H1 (cell line): Measurements from ENCODE around the gene CDH15. TPM values are rescaled to one million over a fixed set of nuclear protein-coding genes. Genes with fewer than 3 reads are reported as not detected.

Experiments
- CTCF ChIA-PET: fragments of 300-600 bp; sonication (Branson Sonifier 250); formaldehyde crosslinking; loops from one replicate; lab custom pipeline; 2021; ENCODE audit not compliant: partially characterized antibody; lab: Charles Lee
- POLR2A ChIA-PET: fragments of 300-600 bp; sonication (Branson Sonifier 250); formaldehyde crosslinking; loops from one replicate; lab custom pipeline; 2021; ENCODE audit warnings: inconsistent platforms; ENCODE audit not compliant: partially characterized antibody; lab: Charles Lee
- DNase-seq, 2 experiments: peaks; one replicate each; pipeline versions ENCODE4 v3.0.0 to v3.0.0-alpha.2; 2010 to 2022; ENCODE audit warnings: low spot score in 2 of 2, low read depth in 1 of 2, mixed read lengths in 1 of 2
- FAIRE-seq: peaks from 2 replicates; lab custom pipeline; 2011; peaks lifted over from hg19 to GRCh38; lab: Jason Lieb, UNC
- H2AFZ ChIP-seq: 2 replicates; pipeline ENCODE4 v1.8.1; 2012; ENCODE audit warnings: low read length, inconsistent platforms
- H2AK5ac ChIP-seq: 2 replicates; pipeline ENCODE4 v1.6.1; 2013; ENCODE audit warnings: low read depth, low read length
- H2BK120ac ChIP-seq: replicated peaks from 2 replicates; pipeline ENCODE3; 2013; ENCODE audit warnings: low read depth, low read length, inconsistent platforms
- H2BK12ac ChIP-seq: 2 replicates; pipeline ENCODE4 v1.6.1; 2013; ENCODE audit warnings: low read depth, low read length
- H2BK15ac ChIP-seq: 2 replicates; pipeline ENCODE4 v1.6.1; 2013; ENCODE audit warnings: low read length
- H2BK20ac ChIP-seq: 2 replicates; pipeline ENCODE4 v1.6.1; 2013; ENCODE audit warnings: low read length
- H2BK5ac ChIP-seq: 2 replicates; pipeline ENCODE4 v1.6.1; 2013; ENCODE audit warnings: low read depth, low read length
- H3K14ac ChIP-seq: 2 replicates; pipeline ENCODE4 v1.6.1; 2013; ENCODE audit warnings: inconsistent platforms; ENCODE audit not compliant: insufficient read length
- H3K18ac ChIP-seq: 2 replicates; pipeline ENCODE4 v1.6.1; 2013; ENCODE audit warnings: low read length; ENCODE audit errors: extremely low read depth
- H3K23ac ChIP-seq: 2 replicates; pipeline ENCODE4 v1.6.1; 2013; ENCODE audit warnings: inconsistent platforms; ENCODE audit not compliant: insufficient read length
- H3K23me2 ChIP-seq: 2 replicates; pipeline ENCODE4 v1.6.1; 2013; ENCODE audit warnings: low read depth, low read length
- H3K27ac ChIP-seq: 2 replicates; pipeline ENCODE4 v1.6.1; 2011; ENCODE audit warnings: low read depth, low read length, inconsistent platforms
- H3K27me3 ChIP-seq, 4 experiments: replicated peaks in 1 of 4; 1 replicate in 1 of 4; 2 replicates in 3 of 4; pipeline versions ENCODE4 v1.6.1 to v1.8.1; 2011 to 2013; ENCODE audit warnings: low read length in 3 of 4, mild to moderate bottlenecking in 3 of 4, inconsistent platforms in 2 of 4, mixed read lengths in 2 of 4, moderate library complexity in 1 of 4; ENCODE audit not compliant: control insufficient read depth in 3 of 4, insufficient read depth in 3 of 4; ENCODE audit errors: extremely low read depth in 1 of 4
- H3K36me3 ChIP-seq, 4 experiments: 2 replicates each; pipeline versions ENCODE4 v1.6.1 to v1.8.1; 2011 to 2013; ENCODE audit warnings: mild to moderate bottlenecking in 4 of 4, low read length in 3 of 4, moderate library complexity in 2 of 4, control low read depth in 1 of 4, inconsistent platforms in 1 of 4; ENCODE audit not compliant: insufficient read depth in 4 of 4, control insufficient read depth in 2 of 4
- H3K4ac ChIP-seq: replicated peaks from 2 replicates; pipeline ENCODE3; 2013; ENCODE audit warnings: low read length, low read depth, mixed read lengths, inconsistent platforms; ENCODE audit not compliant: insufficient read length
- H3K4me1 ChIP-seq, 4 experiments: replicated peaks in 1 of 4; 1 replicate in 1 of 4; 2 replicates in 3 of 4; pipeline versions ENCODE4 v1.6.1 to v1.8.1; 2011 to 2013; ENCODE audit warnings: low read length in 3 of 4, inconsistent platforms in 2 of 4, mixed read lengths in 1 of 4; ENCODE audit not compliant: insufficient read depth in 4 of 4, control insufficient read depth in 3 of 4
- H3K4me2 ChIP-seq, 2 experiments: 2 replicates each; pipeline versions ENCODE4 v1.6.1 to v1.8.1; 2011 to 2013; ENCODE audit warnings: low read depth in 2 of 2, low read length in 2 of 2, control low read depth in 1 of 2, inconsistent platforms in 1 of 2, mild to moderate bottlenecking in 1 of 2; ENCODE audit not compliant: insufficient read depth in 1 of 2
- H3K4me3 ChIP-seq, 4 experiments: fragments of 200-600, 300-600 bp in 1 of 4; sonication (generic), shearing (Covaris generic), sonication (Bioruptor Twin) in 1 of 4; 2 replicates each; pipeline versions ENCODE4 v1.5.1 to v1.8.1; 2011 to 2016; ENCODE audit warnings: low read length in 4 of 4, low read depth in 3 of 4, control low read depth in 2 of 4, inconsistent platforms in 2 of 4, mild to moderate bottlenecking in 2 of 4, mixed read lengths in 1 of 4, moderate library complexity in 1 of 4; ENCODE audit not compliant: insufficient read depth in 2 of 4; ENCODE audit errors: extremely low read depth in 1 of 4
- H3K56ac ChIP-seq: replicated peaks from 2 replicates; pipeline ENCODE3; 2013; ENCODE audit warnings: low read depth, mild to moderate bottlenecking, mixed read lengths, low read length, inconsistent platforms; ENCODE audit not compliant: insufficient read length
- H3K79me1 ChIP-seq: 2 replicates; pipeline ENCODE4 v1.6.1; 2013; ENCODE audit warnings: low read depth, low read length, control low read depth
- H3K79me2 ChIP-seq, 2 experiments: 2 replicates each; pipeline versions ENCODE4 v1.6.1 to v1.8.1; 2012 to 2013; ENCODE audit warnings: low read length in 2 of 2, mild to moderate bottlenecking in 2 of 2, inconsistent platforms in 1 of 2; ENCODE audit not compliant: insufficient read depth in 2 of 2, control insufficient read depth in 1 of 2
- H3K9ac ChIP-seq, 4 experiments: replicated peaks in 1 of 4; 1 replicate in 1 of 4; 2 replicates in 3 of 4; pipeline versions ENCODE4 v1.6.1 to v1.8.1; 2011 to 2013; ENCODE audit warnings: low read depth in 3 of 4, low read length in 3 of 4, control low read depth in 2 of 4, mild to moderate bottlenecking in 2 of 4, moderate library complexity in 2 of 4, inconsistent platforms in 1 of 4; ENCODE audit errors: extremely low read depth in 1 of 4
- H3K9me3 ChIP-seq, 2 experiments: 2 replicates each; pipeline versions ENCODE4 v1.6.1 to v1.8.1; 2012 to 2013; ENCODE audit warnings: mild to moderate bottlenecking in 2 of 2, moderate library complexity in 2 of 2, control low read depth in 1 of 2, inconsistent platforms in 1 of 2, low read depth in 1 of 2, low read length in 1 of 2, mixed read lengths in 1 of 2; ENCODE audit not compliant: insufficient read depth in 2 of 2
- H4K20me1 ChIP-seq, 2 experiments: replicated peaks in 1 of 2; 2 replicates each; pipeline versions ENCODE3 to v1.8.1; 2011 to 2013; ENCODE audit warnings: inconsistent platforms in 2 of 2, low read length in 2 of 2, mild to moderate bottlenecking in 1 of 2; ENCODE audit not compliant: insufficient read depth in 2 of 2, control insufficient read depth in 1 of 2
- H4K5ac ChIP-seq: 2 replicates; pipeline ENCODE4 v1.6.1; 2013; ENCODE audit warnings: low read length, low read depth, mixed read lengths, inconsistent platforms; ENCODE audit not compliant: insufficient read length
- H4K8ac ChIP-seq: 2 replicates; pipeline ENCODE4 v1.8.0; 2013; ENCODE audit warnings: mild to moderate bottlenecking, moderate library complexity, low read length, inconsistent platforms; ENCODE audit not compliant: insufficient read depth; ENCODE audit errors: extremely low read depth
- H4K91ac ChIP-seq: replicated peaks from 2 replicates; pipeline ENCODE3; 2013; ENCODE audit warnings: low read length, mixed read lengths, inconsistent platforms; ENCODE audit not compliant: insufficient read length
- POLR2A ChIP-seq, 2 experiments: IDR thresholded peaks; 1 replicate in 1 of 2; 2 replicates in 1 of 2; pipeline ENCODE4 v1.6.1; 2011; ENCODE audit warnings: low read depth in 2 of 2, low read length in 2 of 2, mild to moderate bottlenecking in 2 of 2; ENCODE audit errors: control extremely low read depth in 1 of 2
- SIX5 ChIP-seq: IDR thresholded peaks from 2 replicates; pipeline ENCODE4 v1.6.1; 2011; ENCODE audit warnings: mild to moderate bottlenecking, low read depth, low read length
- USF2 ChIP-seq: IDR thresholded peaks from 2 replicates; pipeline ENCODE4 v1.6.1; 2011; ENCODE audit warnings: low read length, improper control_type of control experiment
- WGBS, 2 experiments: shearing (Covaris generic) in 1 of 2; methylation state at CpG; one replicate each; pipeline versions ENCODE4 v1.1.6 to v1.1.7; 2013 to 2015; ENCODE audit warnings: low lambda C conversion rate in 2 of 2, mixed read lengths in 2 of 2, inconsistent platforms in 1 of 2, low coverage in 1 of 2, missing lambda C conversion rate in 1 of 2; ENCODE audit not compliant: insufficient replicate concordance in 2 of 2, insufficient coverage in 1 of 2, insufficient read length in 1 of 2; ENCODE audit errors: extremely low coverage in 1 of 2, missing lambda C conversion rate in 1 of 2; 5-methylcytosine and 5-hydroxymethylcytosine counted together
- polyA plus RNA-seq, 7 experiments: library from polyadenylated mRNA; depleted of rRNA in 3 of 7; stranded (reverse) in 5 of 7; unstranded in 2 of 7; fragments of >200 nt in 5 of 7; fragments of 200-250 nt in 2 of 7; gene quantifications; 1 replicate in 5 of 7; 2 replicates in 1 of 7; 4 replicates in 1 of 7; pipeline versions ENCODE4 v1.2.1 to v1.2.3, GENCODE V29; 2011 to 2013; ENCODE audit warnings: missing spikeins in 2 of 7, mixed read lengths in 2 of 7
- total RNA-seq: library from RNA; stranded (reverse); fragmentation: NEBNext Ultra II Directional; extraction: Animal tissue kit (Norgen Biotek cat#: 25700); gene quantifications from 2 replicates; pipeline ENCODE4 v1.2.1, GENCODE V29; 2021

Gene CDH15
- total and polyA plus RNA-seq, 2 of the 8 experiments (the other 6 are each of a cell fraction or from before 2014, with no cell fraction given), result 0.50 to 0.82 TPM

- H3K18ac ChIP-seq, result no peak overlapping the region
- H3K27ac ChIP-seq, result no peak overlapping the region
- H2BK20ac ChIP-seq, result no peak overlapping the region
- H3K79me1 ChIP-seq, result no peaks in the 10 kb centered on the region
- no peak overlapping the region; the same call in 1 of the 2 replicates for H4K8ac ChIP-seq
- H3K4ac ChIP-seq, result no peak overlapping the region
- H3K4me2 ChIP-seq, result peak overlapping the region in 1 of 2 experiments; percentile 65; a peak in 1 of 4 replicates
- H3K9ac ChIP-seq, result no peak overlapping the region
- no peaks in the 10 kb centered on the region for H3K36me3 ChIP-seq
- H2BK120ac ChIP-seq, result no peak overlapping the region
- peaks cover 0 to 7% (median 4%) of the 10 kb centered on the region in 4 experiments; a peak in 4 of 7 replicates for H3K27me3 ChIP-seq
- H3K23me2 ChIP-seq, result peaks cover 5% of the 10 kb centered on the region
- H4K20me1 ChIP-seq, result peaks cover 0 to 3% of the 10 kb centered on the region in 2 experiments
- H3K23ac ChIP-seq, result no peak overlapping the region
- ChIA-PET CTCF (interaction anchor here (1.8 kb wide), 1 partner anchor 325 kb away, joined by 4 read pairs; no protein-coding TSS in a partner anchor), POLR2A (interaction anchor here (1.4 kb wide), 1 partner anchor 306 kb away, joined by 3 read pairs; no protein-coding TSS in a partner anchor)
- H2BK15ac ChIP-seq, result no peak overlapping the region; the same call in 1 of the 2 replicates
- WGBS, 2 experiments, result 88% methylated on average over 12 of the region's 14 CpGs; no CpG with 5 or more reads in 1 of the 2 experiments
- H3K4me1 ChIP-seq, result peaks cover 0 to 33% (median 23%) of the 10 kb centered on the region in 4 experiments; a peak in 6 of 7 replicates
- no peak overlapping the region for H4K5ac ChIP-seq
- no peak overlapping the region for H3K14ac ChIP-seq
- FAIRE-seq (no peak), DNase-seq (no peak)
- H3K4me3 ChIP-seq, result no peak overlapping the region
- no peaks in the 10 kb centered on the region for H3K9me3 ChIP-seq
- no peak overlapping the region for H4K91ac ChIP-seq
- TF ChIP-seq USF2, result no peak
- TF ChIP-seq SIX5, result no peak
- TF ChIP-seq POLR2A (IDR thresholded peaks at IDR 0.05; ENCODE audit: control extremely low read depth in 1 of 2, low read depth in 2 of 2, low read length in 2 of 2), result no peak
- H2BK12ac ChIP-seq, result no peak overlapping the region
- no peak overlapping the region for H2AFZ ChIP-seq
- H3K56ac ChIP-seq, result no peak overlapping the region
- H3K79me2 ChIP-seq, result no peaks in the 10 kb centered on the region
- no peak overlapping the region for H2AK5ac ChIP-seq
- H2BK5ac ChIP-seq, result no peak overlapping the region
These were observed 1.8 kb upstream of the CDH15 start for GRCh38 chr16:89169778-89170177.
